Stimulated activated CD8-positive, alpha-beta memory T cell treated with anti-CD3 and anti-CD28 coated beads, Interleukin-12 subunit alpha, Interleukin-12 subunit beta, amount 100 ng/mL, for 24 hours (primary cell): Measurements from ENCODE around the gene R3HDM2.

Experiments
- DNase-seq: peaks from one replicate; pipeline ENCODE4 v3.0.0-alpha.2; 2020; ENCODE audit errors: extremely low read depth

Gene R3HDM2

DNA sequence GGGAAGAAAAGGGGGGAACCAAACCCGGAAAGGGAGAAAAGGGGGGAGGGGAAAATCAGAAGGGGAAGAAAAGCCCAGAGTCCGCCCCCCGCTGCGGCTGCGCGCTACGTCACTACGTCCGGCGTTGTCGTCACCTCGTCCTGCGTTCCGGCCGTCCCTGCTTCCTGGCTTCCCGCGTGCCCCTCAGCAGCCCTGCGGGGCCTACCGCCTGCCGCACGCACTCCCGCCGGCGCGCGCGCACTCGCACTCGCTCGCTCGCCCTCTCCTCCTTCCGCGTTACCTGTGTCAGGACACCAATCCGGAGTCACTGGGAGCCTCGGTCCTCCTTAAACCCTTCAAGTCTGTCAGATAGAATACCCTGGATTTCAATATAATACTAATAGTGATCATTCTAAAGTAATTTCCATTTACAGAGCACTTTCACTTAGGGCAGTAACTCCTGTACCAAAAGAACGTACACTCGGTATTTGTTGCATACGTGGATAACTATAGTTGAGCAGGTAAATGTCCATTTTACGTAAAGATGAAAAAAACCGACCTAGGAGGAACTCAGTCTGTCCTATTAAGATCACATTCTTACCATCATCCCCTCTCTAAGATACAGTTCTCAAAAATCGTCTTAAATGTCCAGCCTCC, at the start of gene R3HDM2:
Gene R3HDM2 (minus strand): TSS at position 113 of the 636 bp plus-strand sequence. CDS start 120,615 bp downstream, outside the sequence.
- peak; percentile 87 for DNase-seq

DNA sequence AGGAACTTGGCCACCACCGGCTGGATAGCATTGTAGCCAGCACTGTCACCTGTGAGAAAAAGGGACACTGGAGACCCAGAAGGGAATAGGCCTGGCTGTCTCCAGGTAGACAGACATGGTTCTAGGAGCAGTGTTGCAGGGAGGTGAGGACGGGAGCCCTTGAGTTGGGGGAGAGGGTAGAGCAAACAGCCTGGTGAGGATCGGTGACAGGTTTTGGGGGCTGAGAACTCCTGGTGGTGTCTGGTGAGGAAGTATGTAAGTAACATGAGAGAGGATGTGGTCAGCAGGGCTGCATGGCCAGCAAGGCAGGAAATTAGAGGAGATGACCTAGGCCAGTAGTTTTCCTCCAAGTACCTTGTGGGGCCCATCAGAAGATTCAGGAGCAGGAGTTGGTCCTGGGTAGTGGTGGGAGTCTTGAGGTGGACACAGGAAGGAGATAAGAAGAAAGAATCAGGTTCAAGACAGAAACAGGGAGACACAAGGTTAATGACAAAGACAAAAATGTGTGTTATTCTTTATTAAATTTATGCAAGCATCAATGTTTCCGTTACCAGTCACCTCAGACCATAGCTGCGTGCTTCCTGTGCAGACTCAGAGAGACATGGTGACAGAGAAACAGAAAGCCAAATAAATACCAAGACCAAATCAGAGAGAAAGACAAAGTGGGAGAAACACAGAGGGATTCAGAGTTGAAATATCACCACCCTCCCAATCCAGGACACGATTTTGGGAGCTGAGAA, 48.7 kb upstream of the R3HDM2 start, which contains the start of gene ARHGAP9:
Gene ARHGAP9 (minus strand): TSS at position 491 of the 740 bp plus-strand sequence. CDS start 460 bp downstream, at position 31.
- no peak for DNase-seq

DNA sequence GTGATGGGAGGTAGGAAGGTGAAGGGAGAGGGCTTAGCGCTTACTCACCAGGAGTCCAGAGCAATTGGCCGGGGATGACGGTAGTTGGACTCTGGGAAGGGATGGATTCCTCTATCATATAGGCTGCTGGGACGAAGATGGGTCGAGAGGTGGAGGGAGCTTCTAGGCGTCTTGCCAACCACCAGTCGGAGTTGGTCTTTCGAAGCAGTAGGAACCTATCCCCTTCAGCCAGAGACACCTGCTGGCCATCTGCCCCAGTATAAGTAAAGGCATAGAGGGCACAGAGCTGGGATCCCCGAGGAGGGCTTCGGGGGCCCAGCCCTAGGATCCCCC, 48.2 kb upstream of the R3HDM2 start:
- no peak for DNase-seq

DNA sequence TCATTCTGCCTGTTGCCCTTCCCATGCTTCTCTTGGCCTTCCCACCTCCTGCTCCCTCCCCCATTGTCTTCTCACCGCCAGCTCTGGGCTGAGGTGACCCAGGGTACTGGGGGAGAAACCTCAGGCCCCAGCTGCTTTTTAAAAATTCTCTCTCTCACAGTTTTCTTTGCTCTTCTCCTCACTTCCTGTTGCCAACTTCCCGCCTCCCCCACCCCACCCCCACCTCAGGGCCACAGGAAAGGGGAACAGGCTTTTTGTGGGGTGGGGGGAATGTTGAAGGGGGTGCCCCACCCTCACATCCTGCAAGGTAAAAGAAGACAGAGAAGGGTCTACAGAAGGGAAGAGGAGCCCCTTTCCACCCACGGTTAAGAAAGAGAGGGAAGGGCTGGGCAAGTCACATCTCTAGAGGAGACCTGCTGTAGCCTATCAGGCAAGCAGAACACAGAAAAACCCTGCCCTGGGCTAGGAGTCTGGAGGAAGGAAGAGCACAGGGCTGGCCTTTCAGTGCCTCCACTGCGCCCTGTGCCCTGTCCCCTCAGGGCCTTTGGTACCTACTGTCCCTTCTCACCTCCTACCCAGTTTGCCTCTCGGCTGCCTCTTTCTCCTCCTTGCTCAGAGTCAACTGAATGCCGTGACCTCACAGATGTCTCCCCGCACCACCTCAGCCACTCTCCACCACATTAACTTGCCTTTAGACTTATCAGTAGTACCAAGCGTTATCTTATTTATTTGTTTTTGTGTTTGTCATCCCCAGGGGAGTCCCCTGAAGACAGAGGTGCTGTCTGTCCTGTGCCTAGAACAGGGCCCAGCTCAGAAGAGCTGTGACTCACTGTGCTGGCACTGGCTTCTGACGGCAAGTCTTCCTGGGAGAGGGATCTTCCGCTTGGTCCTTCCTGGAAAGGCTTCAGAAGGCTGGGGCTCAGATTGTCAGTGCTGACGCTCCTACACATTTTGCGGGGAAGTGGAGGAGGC, 47.2 kb upstream of the R3HDM2 start:
- no peak for DNase-seq

DNA sequence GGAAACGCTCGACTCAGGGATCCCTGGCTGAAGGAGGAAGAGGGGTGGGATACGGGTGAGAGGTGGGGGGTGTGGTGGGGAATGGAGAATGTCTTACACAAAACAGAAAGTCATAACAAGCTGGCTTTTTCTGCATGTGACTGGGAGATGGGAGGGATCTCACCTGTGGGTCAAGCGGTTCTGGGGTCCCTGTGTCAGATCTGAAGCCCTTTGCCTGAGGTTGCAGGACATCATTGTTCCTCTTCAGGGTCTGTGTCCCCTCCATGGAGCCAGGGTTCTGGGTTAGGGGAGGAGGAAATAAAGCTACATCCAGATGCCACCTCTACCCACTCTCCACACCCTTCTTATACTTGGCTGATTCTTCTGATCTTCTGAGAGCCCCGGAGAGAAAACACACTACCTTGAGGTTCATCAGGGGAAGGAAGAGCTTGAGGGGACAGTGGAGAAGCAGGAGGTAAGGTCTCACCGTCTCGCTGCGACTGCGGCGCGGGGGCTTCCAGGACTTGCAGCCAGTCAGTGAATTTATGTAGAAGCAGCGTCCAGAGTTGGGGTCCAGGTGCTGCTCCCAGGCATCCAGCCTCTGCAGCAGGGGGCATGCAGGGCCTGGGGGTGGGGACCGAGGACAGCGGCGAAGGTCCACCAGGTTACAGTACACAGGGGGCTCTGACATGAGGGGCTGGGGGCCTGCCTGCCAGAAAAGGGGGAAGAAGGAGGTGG, 46.3 kb upstream of the R3HDM2 start:
- no peak for DNase-seq

DNA sequence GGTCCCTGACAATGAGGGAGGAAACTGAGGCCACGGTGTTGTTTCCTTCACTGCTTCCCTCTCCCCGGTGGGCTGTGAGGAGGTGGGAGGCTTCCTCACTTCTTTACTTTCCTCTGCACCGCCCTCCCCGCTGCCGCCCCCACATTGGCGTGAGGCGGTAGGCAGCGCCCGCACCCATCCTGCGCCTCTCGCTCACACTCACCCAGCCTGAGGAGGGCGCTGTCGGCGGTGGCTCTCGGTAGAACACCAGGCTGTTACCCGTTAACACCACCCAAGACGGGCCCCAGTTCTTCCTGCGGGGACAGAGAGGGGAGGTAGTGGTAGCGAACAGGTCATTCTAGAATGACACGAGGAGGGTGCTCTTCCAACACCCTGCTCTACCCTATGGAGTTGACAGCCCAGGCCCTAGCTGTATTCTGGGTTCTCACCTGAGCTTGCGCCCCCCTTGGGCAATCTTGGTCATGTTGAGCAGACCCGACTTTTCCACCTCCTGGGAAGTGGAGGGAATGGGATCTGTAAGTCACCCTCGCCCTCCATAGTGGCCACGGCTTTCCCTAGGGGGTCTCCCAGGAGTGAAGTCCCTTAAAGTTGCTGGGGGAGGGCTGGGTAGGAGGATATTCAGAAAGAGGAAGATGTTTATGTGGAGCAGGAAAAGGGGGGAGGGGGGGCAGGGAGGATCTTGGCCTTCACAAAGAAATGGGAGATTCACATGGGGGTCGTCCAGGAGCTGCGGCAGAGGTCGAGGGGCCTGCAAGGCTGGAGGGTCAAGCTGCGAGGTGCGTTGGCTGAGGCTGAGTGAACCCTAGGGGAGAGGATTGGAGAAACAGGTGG, 45.5 kb upstream of the R3HDM2 start:
- DNase-seq, result no peak

DNA sequence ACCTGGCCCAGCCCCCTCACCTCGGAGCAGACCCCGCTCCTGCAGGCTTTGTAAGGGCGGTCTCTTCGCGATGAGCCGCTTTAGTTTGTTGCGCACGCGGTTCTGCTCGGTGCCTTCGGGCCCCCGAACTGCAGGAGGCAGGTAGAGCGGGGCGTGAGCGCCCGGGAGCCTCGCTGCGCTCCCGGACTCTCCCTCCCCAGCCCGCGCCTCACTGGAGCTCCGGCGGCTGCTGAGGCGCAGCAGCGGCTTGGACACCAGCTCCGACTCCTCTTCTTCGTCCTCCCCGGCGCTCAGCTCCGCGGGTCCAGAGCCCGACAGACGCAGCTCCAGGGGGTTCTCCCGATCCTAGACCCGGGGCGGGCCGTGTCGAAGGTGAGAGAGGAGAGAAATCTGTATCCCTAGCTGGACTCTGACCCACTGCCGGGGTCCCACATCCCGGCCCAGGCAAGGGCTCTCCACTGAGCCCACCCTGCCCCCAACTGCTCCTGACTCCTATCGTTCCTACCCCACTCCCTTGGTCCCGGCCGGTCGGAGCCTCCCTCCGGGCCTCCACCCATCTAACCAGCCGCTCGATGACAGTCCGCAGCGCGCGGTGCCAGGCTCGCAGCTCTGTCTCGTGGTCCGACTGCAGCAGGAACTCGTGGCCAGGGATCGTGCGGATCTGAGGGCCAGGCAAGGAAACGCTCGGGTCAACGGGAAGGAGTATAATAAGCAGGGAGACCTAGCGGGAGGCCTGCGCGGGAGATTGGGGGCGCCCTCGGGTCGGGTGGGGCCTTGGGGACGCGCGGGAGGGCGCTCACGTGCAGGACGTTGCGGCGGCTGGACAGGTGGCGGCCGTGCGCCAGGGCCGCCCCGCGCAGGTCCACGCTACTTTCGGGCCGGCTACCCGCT, 44.7 kb upstream of the R3HDM2 start:
- DNase-seq, result no peak

DNA sequence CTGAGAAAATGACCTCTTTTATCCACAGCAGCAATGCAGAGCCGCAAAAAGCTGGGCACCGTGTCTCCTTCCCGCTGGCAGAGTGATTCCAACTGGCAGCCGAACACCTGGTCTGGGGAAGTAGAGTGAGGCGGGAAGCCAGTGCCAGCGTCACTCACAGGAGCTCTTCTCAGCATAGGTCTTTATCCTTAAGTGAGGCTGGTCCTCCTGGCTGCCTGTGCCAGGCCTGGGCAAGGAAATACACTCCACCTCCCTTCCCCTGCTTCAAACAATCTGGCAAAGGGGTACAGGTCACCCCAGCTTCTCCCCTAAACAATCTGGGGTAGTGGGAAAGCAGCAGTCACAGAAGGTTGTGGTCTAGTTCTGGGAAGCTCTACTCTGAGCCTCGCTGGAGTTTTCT, 44.0 kb upstream of the R3HDM2 start:
- DNase-seq, result no peak

DNA sequence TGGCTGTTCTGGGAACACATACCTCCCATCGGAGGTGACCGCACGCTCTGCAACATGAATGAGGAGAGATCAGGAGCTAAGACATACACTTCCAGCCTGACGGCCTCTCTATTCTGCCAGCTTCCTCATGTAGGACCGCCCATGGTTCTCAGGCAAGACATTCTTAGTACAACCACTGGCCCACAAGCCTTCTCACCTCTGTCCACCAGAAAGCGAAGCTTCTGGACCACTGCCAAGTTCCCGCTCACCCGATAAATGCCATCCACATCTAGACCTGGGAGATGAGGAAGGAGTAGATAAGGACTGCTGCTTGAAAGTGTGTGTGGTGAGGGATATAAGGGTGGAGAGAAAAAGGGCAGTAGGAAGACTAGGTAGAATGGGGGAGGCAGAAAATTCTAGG, 43.6 kb upstream of the R3HDM2 start:
- DNase-seq, result no peak

DNA sequence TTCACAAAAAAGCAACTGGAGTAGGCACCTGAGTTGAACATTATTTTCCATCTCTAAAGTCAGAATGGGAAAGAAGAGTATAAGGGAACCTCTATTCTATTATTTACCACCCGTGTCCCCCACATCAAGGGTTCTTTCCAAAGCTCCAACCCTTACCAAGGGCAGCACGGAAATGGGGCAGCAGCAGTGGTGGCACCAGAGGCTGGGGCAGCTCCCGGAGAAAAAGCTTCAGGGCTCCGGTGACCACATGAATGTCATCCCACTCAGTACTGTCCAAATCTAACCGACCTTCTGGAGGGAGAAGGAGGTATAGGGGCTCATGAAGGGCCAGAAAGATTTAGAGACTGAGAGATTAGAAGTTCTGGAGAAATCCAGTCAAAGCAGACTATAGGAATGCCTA, 43.0 kb upstream of the R3HDM2 start:
- no peak for DNase-seq

DNA sequence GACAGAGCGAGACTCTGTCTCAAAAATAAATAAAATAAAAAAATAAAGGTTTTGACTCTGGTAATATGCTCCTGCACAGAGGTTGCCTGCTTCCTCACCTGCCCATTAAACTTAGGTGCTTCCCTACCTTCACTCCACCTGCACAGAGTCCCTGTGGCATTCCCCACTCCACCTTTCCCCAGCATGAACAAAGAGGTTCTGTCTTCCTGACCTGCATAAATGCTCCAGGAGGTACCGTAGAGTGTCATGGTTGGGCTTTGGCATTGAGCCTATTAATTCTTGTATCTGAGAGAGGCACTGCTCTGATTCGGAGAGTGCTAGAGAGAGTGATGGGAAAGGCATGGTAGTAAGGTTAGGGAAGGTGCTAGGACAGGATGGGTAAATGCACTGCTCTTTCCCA, 42.5 kb upstream of the R3HDM2 start:
- DNase-seq, result no peak

DNA sequence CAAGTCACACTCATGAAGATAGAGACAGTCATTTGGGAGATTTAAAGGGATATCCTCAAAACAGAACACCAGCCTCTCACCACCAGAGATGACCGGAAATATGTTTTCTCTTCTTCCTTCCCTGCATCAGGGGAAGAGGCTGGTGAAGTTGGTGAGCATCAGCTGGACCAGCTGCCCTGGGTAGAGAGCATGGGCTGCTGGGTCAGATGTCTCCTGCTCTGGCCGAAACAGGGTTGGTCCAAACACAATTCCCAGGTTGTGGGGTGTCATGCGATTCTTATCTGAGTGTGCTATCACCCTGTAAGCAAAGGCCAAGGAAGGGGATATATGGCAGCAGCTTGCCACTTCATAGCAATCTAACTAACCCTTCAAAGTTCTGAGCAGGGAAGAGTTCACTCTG, 41.5 kb upstream of the R3HDM2 start:
- no peak for DNase-seq

DNA sequence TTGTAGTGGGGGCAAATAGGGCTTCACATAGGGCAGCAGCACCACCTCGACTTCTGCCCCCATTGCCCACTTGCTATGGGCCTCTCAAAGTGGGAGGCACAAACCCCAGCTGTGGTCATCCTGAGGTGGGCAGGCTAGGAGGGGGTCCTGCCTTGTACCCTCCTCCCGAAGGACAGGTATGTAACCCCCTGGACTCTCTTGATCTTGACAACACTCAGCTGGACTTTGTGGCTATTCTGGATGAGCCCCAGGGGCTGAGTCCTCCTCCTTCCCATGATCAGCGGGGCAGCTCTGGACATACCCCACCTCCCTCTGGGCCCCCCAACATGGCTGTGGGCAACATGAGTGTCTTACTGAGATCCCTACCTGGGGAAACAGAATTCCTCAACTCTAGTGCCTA, 40.8 kb upstream of the R3HDM2 start:
- DNase-seq, result no peak

DNA sequence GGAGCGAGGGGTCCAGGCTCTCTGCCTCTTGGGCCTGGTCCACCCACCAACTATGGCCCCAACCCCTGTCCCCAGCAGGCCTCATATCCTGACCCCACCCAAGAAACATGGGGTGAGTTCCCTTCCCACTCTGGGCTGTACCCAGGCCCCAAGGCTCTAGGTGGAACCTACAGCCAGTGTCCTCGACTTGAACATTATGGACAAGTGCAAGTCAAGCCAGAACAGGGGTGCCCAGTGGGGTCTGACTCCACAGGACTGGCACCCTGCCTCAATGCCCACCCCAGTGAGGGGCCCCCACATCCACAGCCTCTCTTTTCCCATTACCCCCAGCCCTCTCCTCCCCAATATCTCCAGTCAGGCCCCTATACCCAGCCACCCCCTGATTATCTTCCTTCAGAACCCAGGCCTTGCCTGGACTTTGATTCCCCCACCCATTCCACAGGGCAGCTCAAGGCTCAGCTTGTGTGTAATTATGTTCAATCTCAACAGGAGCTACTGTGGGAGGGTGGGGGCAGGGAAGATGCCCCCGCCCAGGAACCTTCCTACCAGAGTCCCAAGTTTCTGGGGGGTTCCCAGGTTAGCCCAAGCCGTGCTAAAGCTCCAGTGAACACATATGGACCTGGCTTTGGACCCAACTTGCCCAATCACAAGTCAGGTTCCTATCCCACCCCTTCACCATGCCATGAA, 40.3 kb upstream of the R3HDM2 start:
- no peak for DNase-seq

DNA sequence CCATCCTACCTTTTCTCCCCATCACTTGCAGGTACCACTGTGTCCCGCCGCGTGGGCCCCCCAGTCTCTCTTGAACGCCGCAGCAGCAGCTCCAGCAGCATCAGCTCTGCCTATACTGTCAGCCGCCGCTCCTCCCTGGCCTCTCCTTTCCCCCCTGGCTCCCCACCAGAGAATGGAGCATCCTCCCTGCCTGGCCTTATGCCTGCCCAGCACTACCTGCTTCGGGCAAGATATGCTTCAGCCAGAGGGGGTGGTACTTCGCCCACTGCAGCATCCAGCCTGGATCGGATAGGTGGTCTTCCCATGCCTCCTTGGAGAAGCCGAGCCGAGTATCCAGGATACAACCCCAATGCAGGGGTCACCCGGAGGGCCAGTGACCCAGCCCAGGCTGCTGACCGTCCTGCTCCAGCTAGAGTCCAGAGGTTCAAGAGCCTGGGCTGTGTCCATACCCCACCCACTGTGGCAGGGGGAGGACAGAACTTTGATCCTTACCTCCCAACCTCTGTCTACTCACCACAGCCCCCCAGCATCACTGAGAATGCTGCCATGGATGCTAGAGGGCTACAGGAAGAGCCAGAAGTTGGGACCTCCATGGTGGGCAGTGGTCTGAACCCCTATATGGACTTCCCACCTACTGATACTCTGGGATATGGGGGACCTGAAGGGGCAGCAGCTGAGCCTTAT, 39.6 kb upstream of the R3HDM2 start:
- DNase-seq, result no peak

DNA sequence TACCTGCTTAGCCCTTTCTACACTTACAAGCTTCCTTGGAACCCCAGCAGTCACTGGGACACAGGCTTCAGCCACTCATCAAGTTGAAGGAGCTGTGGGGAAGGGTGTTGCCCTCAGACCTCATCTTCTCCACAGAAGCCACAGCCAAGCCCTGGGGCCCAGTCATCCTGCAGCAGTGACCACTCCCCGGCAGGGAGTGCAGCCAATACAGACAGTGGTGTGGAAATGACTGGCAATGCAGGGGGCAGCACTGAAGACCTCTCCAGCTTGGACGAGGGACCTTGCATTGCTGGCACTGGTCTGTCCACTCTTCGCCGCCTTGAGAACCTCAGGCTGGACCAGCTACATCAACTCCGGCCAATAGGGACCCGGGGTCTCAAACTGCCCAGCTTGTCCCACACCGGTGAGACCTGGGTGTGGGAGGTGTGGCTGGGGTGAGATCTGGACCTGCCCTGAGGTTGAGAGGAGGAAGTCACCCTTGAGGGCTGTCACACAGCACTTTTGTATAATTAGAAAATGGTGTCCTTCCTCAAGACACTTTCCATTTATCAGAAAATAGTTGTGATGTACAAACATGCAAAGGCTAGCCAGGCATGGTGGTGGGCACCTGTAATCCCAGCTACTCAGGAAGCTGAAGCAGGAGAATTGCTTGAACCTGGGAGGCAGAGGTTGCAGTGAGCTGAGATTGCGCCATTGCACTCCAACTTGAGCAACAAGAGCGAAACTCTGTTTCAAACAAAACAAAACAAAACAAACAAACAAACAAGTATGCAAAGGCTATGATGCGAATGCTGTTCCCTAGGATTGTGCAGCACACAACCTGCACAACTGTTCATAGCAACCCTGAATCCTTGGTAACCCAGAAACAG, 38.7 kb upstream of the R3HDM2 start:
- DNase-seq, result no peak

DNA sequence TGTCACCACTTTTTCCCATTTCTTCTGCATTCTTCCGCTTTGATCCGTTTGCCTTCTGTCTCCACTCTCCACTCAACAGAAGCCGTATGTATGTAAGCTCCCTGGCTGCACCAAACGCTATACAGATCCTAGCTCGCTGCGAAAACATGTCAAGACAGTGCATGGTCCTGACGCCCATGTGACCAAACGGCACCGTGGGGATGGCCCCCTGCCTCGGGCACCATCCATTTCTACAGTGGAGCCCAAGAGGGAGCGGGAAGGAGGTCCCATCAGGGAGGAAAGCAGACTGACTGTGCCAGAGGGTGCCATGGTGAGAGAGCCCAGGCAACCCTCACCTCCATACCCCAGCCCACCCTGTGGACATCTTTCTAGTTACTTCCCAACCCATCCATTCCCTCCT, 37.1 kb upstream of the R3HDM2 start:
- DNase-seq, result no peak
